Fibroblast of lung (primary cell): ENCODE results near the gene SLC66A1. TPM values are rescaled to one million over a fixed set of nuclear protein-coding genes. Genes with fewer than 3 reads are reported as not detected.

Source experiments
- DNase-seq, 2 donors: peaks; one replicate each; pipeline versions ENCODE4 v3.0.0 to v3.0.0-alpha.2; 2010; ENCODE audit warnings: low read depth in 2 of 2
- H2AFZ ChIP-seq: 2 replicates; pipeline ENCODE4 v1.5.1; 2012; ENCODE audit warnings: low read length, control low read depth, inconsistent platforms
- H3K27ac ChIP-seq: 2 replicates; pipeline ENCODE4 v1.5.1; 2011; ENCODE audit warnings: low read length, control low read depth; ENCODE audit not compliant: insufficient read depth
- H3K27me3 ChIP-seq: 2 replicates; pipeline ENCODE4 v1.5.1; 2011; ENCODE audit warnings: mild to moderate bottlenecking, low read length; ENCODE audit not compliant: control insufficient read depth, insufficient read depth
- H3K36me3 ChIP-seq: 2 replicates; pipeline ENCODE4 v1.5.1; 2011; ENCODE audit warnings: low read length; ENCODE audit not compliant: control insufficient read depth, insufficient read depth
- H3K4me1 ChIP-seq: 2 replicates; pipeline ENCODE4 v1.5.1; 2011; ENCODE audit warnings: low read length; ENCODE audit not compliant: control insufficient read depth, insufficient read depth; ENCODE audit errors: extremely low read depth
- H3K4me2 ChIP-seq: 2 replicates; pipeline ENCODE4 v1.5.1; 2011; ENCODE audit warnings: low read length, control low read depth; ENCODE audit not compliant: insufficient read depth; ENCODE audit errors: extremely low read depth
- H3K4me3 ChIP-seq, 4 experiments: fragments of 200-600 bp in 1 of 4; sonication (generic) in 1 of 4; replicated peaks in 1 of 4; 2 replicates each; pipeline ENCODE4 v1.5.1; 2011 to 2016; ENCODE audit warnings: low read length in 4 of 4, low read depth in 3 of 4, mild to moderate bottlenecking in 3 of 4, control low read depth in 2 of 4, inconsistent platforms in 1 of 4, mixed read lengths in 1 of 4; ENCODE audit not compliant: insufficient read depth in 1 of 4; ENCODE audit errors: control extremely low read depth in 1 of 4
- H3K79me2 ChIP-seq: 2 replicates; pipeline ENCODE4 v1.5.1; 2012; ENCODE audit warnings: mild to moderate bottlenecking, low read length, inconsistent platforms; ENCODE audit not compliant: control insufficient read depth, insufficient read depth
- H3K9ac ChIP-seq: 2 replicates; pipeline ENCODE4 v1.5.1; 2011; ENCODE audit warnings: mild to moderate bottlenecking, low read length, control low read depth; ENCODE audit not compliant: insufficient read depth
- H3K9me3 ChIP-seq: 2 replicates; pipeline ENCODE4 v1.5.1; 2012; ENCODE audit warnings: low read depth, low read length; ENCODE audit not compliant: control insufficient read depth, insufficient read depth
- H4K20me1 ChIP-seq: 2 replicates; pipeline ENCODE4 v1.5.1; 2011; ENCODE audit warnings: low read length; ENCODE audit not compliant: control insufficient read depth, insufficient read depth; ENCODE audit errors: extremely low read depth
- EZH2 ChIP-seq: IDR thresholded peaks from 2 replicates; pipeline ENCODE4 v1.5.1; 2012; ENCODE audit warnings: low read length, control low read depth, mild to moderate bottlenecking; ENCODE audit errors: missing control alignments
- polyA plus RNA-seq, 2 donors: library from polyadenylated mRNA; depleted of rRNA in 1 of 2; stranded (reverse) in 1 of 2; unstranded in 1 of 2; fragments of >200 nt; gene quantifications; 2 replicates each; pipeline ENCODE4 v1.2.1, GENCODE V29; 2011 to 2012; ENCODE audit warnings: missing spikeins in 1 of 2
- total RNA-seq: library from RNA; depleted of rRNA; stranded (reverse); fragments of >200 nt; gene quantifications from 2 replicates; pipeline ENCODE4 v1.2.1, GENCODE V29; 2014
- TF ChIP-seq, protein P1 (sequence below), 2 donors: IDR thresholded peaks in 1 of 2; conservative IDR thresholded peaks in 1 of 2; 1 replicate in 1 of 2; 2 replicates in 1 of 2; pipeline ENCODE4 v1.5.1; 2011 to 2012; ENCODE audit warnings: low read length in 2 of 2, control low read depth in 1 of 2, inconsistent platforms in 1 of 2, low read depth in 1 of 2, mild to moderate bottlenecking in 1 of 2

Gene SLC66A1
- total and polyA plus RNA-seq, 2 donors (not counting 1 experiment from before 2014, with no cell fraction given): 7.1 to 18.3 TPM

DNA sequence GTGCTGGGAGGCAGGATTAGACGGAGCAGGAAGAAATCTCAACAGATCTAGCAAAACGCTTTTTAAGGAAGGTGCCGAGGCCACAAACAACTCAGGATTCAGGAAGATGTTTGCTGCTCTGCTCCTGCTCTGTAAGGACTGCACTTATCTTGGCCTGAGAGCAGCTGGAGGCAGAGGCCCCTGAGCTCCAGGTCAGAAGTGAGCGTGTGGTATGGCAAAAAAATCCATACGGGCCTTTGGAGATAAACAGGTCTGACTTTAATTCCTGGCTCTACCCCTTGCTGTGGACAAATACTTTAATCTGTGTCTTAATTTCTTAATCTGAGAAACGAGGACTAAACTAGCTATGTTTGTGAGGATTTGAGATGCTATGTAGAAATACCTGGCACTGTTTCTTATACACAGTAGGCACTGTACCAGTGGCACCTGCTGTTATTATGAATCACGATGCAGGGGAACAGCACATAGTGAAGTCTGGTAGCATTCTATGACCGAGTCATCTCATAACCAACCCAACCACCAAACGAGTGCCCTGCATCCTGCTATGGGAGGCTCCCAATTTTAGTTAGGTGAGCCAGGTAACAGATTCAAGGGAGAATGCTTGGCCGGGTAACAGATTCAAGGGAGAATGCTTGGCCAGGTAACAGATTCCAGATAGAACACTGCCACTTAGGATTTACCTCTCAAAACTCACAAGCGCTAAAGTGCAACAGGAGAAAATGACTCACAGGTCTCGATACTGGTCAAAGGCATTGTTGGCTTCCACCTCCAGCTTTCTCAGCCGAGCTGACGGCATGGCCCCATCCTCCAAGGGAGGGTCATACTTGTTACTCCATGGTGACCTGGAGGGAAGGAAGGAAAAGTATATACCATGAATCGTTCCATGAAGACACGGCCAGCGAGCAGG is 65.9 kb downstream of the SLC66A1 start:
- H3K4me2 ChIP-seq: no peak overlapping the region
- no peaks in the 10 kb centered on the region for H3K9me3 ChIP-seq
- H3K4me3 ChIP-seq: no peak overlapping the region
- H3K79me2 ChIP-seq: peaks cover 2% of the 10 kb centered on the region
- H4K20me1 ChIP-seq: no peaks in the 10 kb centered on the region
- peaks cover 16% of the 10 kb centered on the region for H3K36me3 ChIP-seq
- peak in 1 of 2 donors; percentile 70 for DNase-seq
- no peak overlapping the region for H2AFZ ChIP-seq
- H3K9ac ChIP-seq: no peak overlapping the region
- H3K27me3 ChIP-seq: no peaks in the 10 kb centered on the region
- no peak for TF ChIP-seq EZH2
- TF ChIP-seq, protein P1, sequence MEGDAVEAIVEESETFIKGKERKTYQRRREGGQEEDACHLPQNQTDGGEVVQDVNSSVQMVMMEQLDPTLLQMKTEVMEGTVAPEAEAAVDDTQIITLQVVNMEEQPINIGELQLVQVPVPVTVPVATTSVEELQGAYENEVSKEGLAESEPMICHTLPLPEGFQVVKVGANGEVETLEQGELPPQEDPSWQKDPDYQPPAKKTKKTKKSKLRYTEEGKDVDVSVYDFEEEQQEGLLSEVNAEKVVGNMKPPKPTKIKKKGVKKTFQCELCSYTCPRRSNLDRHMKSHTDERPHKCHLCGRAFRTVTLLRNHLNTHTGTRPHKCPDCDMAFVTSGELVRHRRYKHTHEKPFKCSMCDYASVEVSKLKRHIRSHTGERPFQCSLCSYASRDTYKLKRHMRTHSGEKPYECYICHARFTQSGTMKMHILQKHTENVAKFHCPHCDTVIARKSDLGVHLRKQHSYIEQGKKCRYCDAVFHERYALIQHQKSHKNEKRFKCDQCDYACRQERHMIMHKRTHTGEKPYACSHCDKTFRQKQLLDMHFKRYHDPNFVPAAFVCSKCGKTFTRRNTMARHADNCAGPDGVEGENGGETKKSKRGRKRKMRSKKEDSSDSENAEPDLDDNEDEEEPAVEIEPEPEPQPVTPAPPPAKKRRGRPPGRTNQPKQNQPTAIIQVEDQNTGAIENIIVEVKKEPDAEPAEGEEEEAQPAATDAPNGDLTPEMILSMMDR (conservative IDR thresholded peaks at IDR 0.05 in 1 of 2, IDR thresholded peaks at IDR 0.05 in 1 of 2; ENCODE audit: low read depth in 1 of 2, low read length in 2 of 2): no peak
- no peak overlapping the region for H3K27ac ChIP-seq
- peaks cover 2% of the 10 kb centered on the region for H3K4me1 ChIP-seq

Other genes with a start within 250 kb of the SLC66A1 start
- gene UBR4, start 102.1 kb upstream of the SLC66A1 start, total RNA-seq: 89.9 and 164 TPM in 2 replicates
- 32.0 and 44.5 TPM in 2 replicates for gene UBR4, start 102.1 kb upstream of the SLC66A1 start, polyA plus RNA-seq
- 46.0 and 78.1 TPM in 2 replicates for gene EMC1, start 60.8 kb upstream of the SLC66A1 start, total RNA-seq
- gene EMC1, start 60.8 kb upstream of the SLC66A1 start, polyA plus RNA-seq: 33.3 and 53.3 TPM in 2 replicates
- 12.6 and 16.4 TPM in 2 replicates for gene MRTO4, start 60.5 kb upstream of the SLC66A1 start, total RNA-seq
- 28.6 and 53.3 TPM in 2 replicates for gene MRTO4, start 60.5 kb upstream of the SLC66A1 start, polyA plus RNA-seq
- gene AKR7A3, start 23.6 kb upstream of the SLC66A1 start, total RNA-seq: 0.33 and 0.51 TPM in 2 replicates
- gene AKR7A3, start 23.6 kb upstream of the SLC66A1 start, polyA plus RNA-seq: 0.11 and 0.12 TPM in 2 replicates
- 57.0 and 63.6 TPM in 2 replicates for gene AKR7A2, start 182 bp upstream of the SLC66A1 start, total RNA-seq
- 31.3 and 38.0 TPM in 2 replicates for gene AKR7A2, start 182 bp upstream of the SLC66A1 start, polyA plus RNA-seq
- 77.6 and 104 TPM in 2 replicates for gene CAPZB, start 173.2 kb downstream of the SLC66A1 start, total RNA-seq
- gene CAPZB, start 173.2 kb downstream of the SLC66A1 start, polyA plus RNA-seq: 495 and 519 TPM in 2 replicates